ENCODE results near the gene FIGN. TPM values are rescaled to one million over a fixed set of nuclear protein-coding genes. Genes with fewer than 3 reads are reported as not detected.

Gene FIGN
- total and polyA plus RNA-seq, 2 donors (not counting 3 experiments of a cell fraction or from before 2014, with no cell fraction given), result 1.8 to 8.1 TPM

DNA sequence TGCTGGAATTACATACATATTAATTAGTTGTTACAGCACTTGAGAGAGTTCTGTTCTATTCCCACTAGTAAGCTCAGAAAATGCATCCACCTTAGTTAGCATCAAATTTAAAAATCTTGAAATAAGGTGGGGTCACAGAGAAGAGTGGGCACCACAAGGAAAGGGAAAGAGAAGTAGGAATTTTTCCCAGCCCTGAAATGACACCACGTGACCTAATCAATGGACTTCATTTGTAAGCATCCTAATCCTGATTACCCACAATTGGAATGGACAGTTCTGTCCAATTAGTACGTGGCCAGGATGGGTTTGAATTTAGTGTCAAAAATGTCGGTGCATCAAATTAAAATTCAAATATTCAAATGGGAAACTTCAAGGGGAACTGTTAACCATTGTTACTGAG lies 186.8 kb downstream of the FIGN start:
- intact Hi-C loops (cut with micrococcal nuclease), result no loop called here

More for the DNA sequence above, 186.8 kb downstream of the FIGN start:
- H3K27me3 ChIP-seq (ENCODE audit: control insufficient read depth in 2 of 2, insufficient read depth in 2 of 2, low read length in 2 of 2), result no peaks in the 10 kb centered on the region
- no peak overlapping the region for H2AFZ ChIP-seq (ENCODE audit: low read depth, low read length)
- no peaks in the 10 kb centered on the region for H3K9me1 ChIP-seq (replicated peaks; ENCODE audit: control insufficient read depth, extremely low read depth, insufficient read depth, low read length)
- no peak overlapping the region for H3K4me2 ChIP-seq (ENCODE audit: insufficient read depth, low read length)
- no peak for FAIRE-seq
- H3K9me3 ChIP-seq (replicated peaks; ENCODE audit: control insufficient read depth, insufficient read depth, low read length), result no peaks in the 10 kb centered on the region
- no peak overlapping the region for H3K27ac ChIP-seq (ENCODE audit: insufficient read depth, low read depth, low read length)
- no peaks in the 10 kb centered on the region for H4K20me1 ChIP-seq (replicated peaks; ENCODE audit: control insufficient read depth, extremely low read depth, insufficient read depth, low read length)
- H3K36me3 ChIP-seq (ENCODE audit: control insufficient read depth in 2 of 2, extremely low read depth in 1 of 2, insufficient read depth in 2 of 2, low read length in 2 of 2), result no peaks in the 10 kb centered on the region
- no peak overlapping the region for H3K9ac ChIP-seq (replicated peaks; ENCODE audit: extremely low read depth, insufficient read depth, low read length)
- no peaks in the 10 kb centered on the region for H3K4me1 ChIP-seq (ENCODE audit: control insufficient read depth, extremely low read depth, insufficient read depth, low read length)
- no peaks in the 10 kb centered on the region for H3K79me2 ChIP-seq (ENCODE audit: control insufficient read depth, insufficient read depth, low read length)
- H3K4me3 ChIP-seq (replicated peaks in 1 of 3; ENCODE audit: insufficient read depth in 1 of 3, low read depth in 1 of 3, low read length in 3 of 3), result no peak overlapping the region
- CTCF ChIA-PET, result no interaction called here
- BruUV-seq (replicated peaks), result no TSS peak
- dilution Hi-C loops (cut with MboI; ENCODE audit: extremely low pct_ligation_motif_present, low sequenced_read_pairs), result no loop called here
- no peak for TF ChIP-seq MYC (IDR thresholded peaks at IDR 0.05; ENCODE audit: low read depth, low read length)
- no peak for TF ChIP-seq POLR2AphosphoS5 (IDR thresholded peaks at IDR 0.05; ENCODE audit: insufficient read depth, low read depth, low read length)
- no peak for TF ChIP-seq EZH2 (IDR thresholded peaks at IDR 0.05; ENCODE audit: borderline replicate concordance, low read depth, low read length, severe bottlenecking)
- no peak for TF ChIP-seq POLR2A (IDR thresholded peaks at IDR 0.05; ENCODE audit: low read depth, low read length)
- no peak for TF ChIP-seq GATA2 (IDR thresholded peaks at IDR 0.05; ENCODE audit: insufficient read depth, insufficient read length, low read depth, low read length)
- no peak for TF ChIP-seq JUN (IDR thresholded peaks at IDR 0.05; ENCODE audit: borderline replicate concordance, insufficient read depth, insufficient read length, low read depth)
- TF ChIP-seq FOS (IDR thresholded peaks at IDR 0.05; ENCODE audit: borderline replicate concordance, insufficient read depth, low read length), result no peak
- no peak for TF ChIP-seq CTCF (IDR thresholded peaks at IDR 0.05; ENCODE audit: extremely low read depth in 1 of 2, insufficient read depth in 1 of 2, low read depth in 1 of 2, low read length in 2 of 2)
- TF ChIP-seq MAX (IDR thresholded peaks at IDR 0.05; ENCODE audit: insufficient read depth, insufficient read length), result no peak
- no peak for DNase-seq (ENCODE audit: low read depth, low spot score)
- POLR2A ChIA-PET, result no interaction called here
